GM18870 (cell line): ENCODE measurements around the gene TGFA.

Experiments
- ATAC-seq: cut with Tn5 transposase; IDR thresholded peaks from one replicate; pipeline ENCODE4 v1.9.1; 2021; ENCODE audit warnings: moderate library complexity; ENCODE audit not compliant: unreplicated experiment

The TGFA gene

GRCh38 chr2:70553334-70553583, 367 bp downstream of the TGFA start:
- no peak for ATAC-seq

- ATAC-seq: no peak
Measured at GRCh38 chr2:70552501-70553333, 909 bp downstream of the TGFA start.

GRCh38 chr2:70551167-70551566, 2.5 kb downstream of the TGFA start:
- no peak for ATAC-seq

GRCh38 chr2:70549962-70550361, 3.7 kb downstream of the TGFA start:
- no peak for ATAC-seq

- ATAC-seq: no peak
Measured at GRCh38 chr2:70549064-70549710, 4.4 kb downstream of the TGFA start.

GRCh38 chr2:70548233-70548632, 5.4 kb downstream of the TGFA start:
- ATAC-seq: no peak

GRCh38 chr2:70546885-70547284, 6.7 kb downstream of the TGFA start:
- no peak for ATAC-seq

GRCh38 chr2:70546376-70546775, 7.2 kb downstream of the TGFA start:
- no peak for ATAC-seq

GRCh38 chr2:70541481-70542020, 12.1 kb downstream of the TGFA start:
- ATAC-seq: no peak

GRCh38 chr2:70537840-70538239, 15.8 kb downstream of the TGFA start:
- ATAC-seq: no peak

- no peak for ATAC-seq
Measured at GRCh38 chr2:70536517-70537055, 17.0 kb downstream of the TGFA start.

GRCh38 chr2:70535573-70535972, 18.1 kb downstream of the TGFA start:
- no peak for ATAC-seq

GRCh38 chr2:70534183-70534836, 19.3 kb downstream of the TGFA start:
- no peak for ATAC-seq

GRCh38 chr2:70532244-70532935, 21.2 kb downstream of the TGFA start:
- no peak for ATAC-seq

- ATAC-seq: no peak
Measured at GRCh38 chr2:70531419-70532086, 22.1 kb downstream of the TGFA start.

GRCh38 chr2:70529610-70530009, 24.0 kb downstream of the TGFA start:
- ATAC-seq: no peak

- ATAC-seq: no peak
Measured at GRCh38 chr2:70528929-70529328, 24.7 kb downstream of the TGFA start.

- ATAC-seq: no peak
Measured at GRCh38 chr2:70528276-70528675, 25.4 kb downstream of the TGFA start.

- ATAC-seq: no peak
Measured at GRCh38 chr2:70527447-70528080, 26.1 kb downstream of the TGFA start.

- no peak for ATAC-seq
Measured at GRCh38 chr2:70526126-70526525, 27.5 kb downstream of the TGFA start.
